Activated naive CD4-positive, alpha-beta T cell treated with anti-CD3 and anti-CD28 coated beads for 36 hours (primary cell): ENCODE results near the gene CRADD. TPM values are rescaled to one million over a fixed set of nuclear protein-coding genes. Genes with fewer than 3 reads are reported as not detected.

ENCODE experiments used
- CTCF ChIA-PET: fragments of 350-600 bp; sonication (Branson Sonifier 250); formaldehyde crosslinking; loops from one replicate; lab custom pipeline; 2021; ENCODE audit warnings: antibody characterized with exemption; lab: Charles Lee
- DNase-seq: peaks from one replicate; pipeline ENCODE4 v3.0.0-alpha.2; 2020
- H3K27ac Mint-ChIP-seq: one replicate; pipeline ENCODE4 v1.8.0; 2021; ENCODE audit warnings: mild to moderate bottlenecking, mixed read lengths
- H3K27me3 Mint-ChIP-seq: one replicate; pipeline ENCODE4 v1.8.0; 2021; ENCODE audit warnings: low read depth, mixed read lengths
- H3K36me3 Mint-ChIP-seq: one replicate; pipeline ENCODE4 v1.8.0; 2021; ENCODE audit warnings: low read depth, mixed read lengths
- H3K4me1 Mint-ChIP-seq: one replicate; pipeline ENCODE4 v1.8.0; 2021; ENCODE audit warnings: low read depth, mixed read lengths
- H3K4me3 Mint-ChIP-seq: one replicate; pipeline ENCODE4 v1.8.0; 2021; ENCODE audit warnings: mild to moderate bottlenecking, moderate library complexity, mixed read lengths
- H3K9me3 Mint-ChIP-seq: one replicate; pipeline ENCODE4 v1.8.0; 2021; ENCODE audit warnings: mixed read lengths
- intact Hi-C: fragments of 100-400 bp; cut with micrococcal nuclease; formaldehyde crosslinking; loops from one replicate; pipeline ENCODE4 v1.15.1; 2023
- total RNA-seq, 2 experiments: library from RNA; stranded (reverse); gene quantifications; one replicate each; pipeline ENCODE4 v1.2.3, GENCODE V29; 2021

Gene CRADD
- total RNA-seq, 2 experiments from 2014 or later = 14.3 to 15.6 TPM

DNA sequence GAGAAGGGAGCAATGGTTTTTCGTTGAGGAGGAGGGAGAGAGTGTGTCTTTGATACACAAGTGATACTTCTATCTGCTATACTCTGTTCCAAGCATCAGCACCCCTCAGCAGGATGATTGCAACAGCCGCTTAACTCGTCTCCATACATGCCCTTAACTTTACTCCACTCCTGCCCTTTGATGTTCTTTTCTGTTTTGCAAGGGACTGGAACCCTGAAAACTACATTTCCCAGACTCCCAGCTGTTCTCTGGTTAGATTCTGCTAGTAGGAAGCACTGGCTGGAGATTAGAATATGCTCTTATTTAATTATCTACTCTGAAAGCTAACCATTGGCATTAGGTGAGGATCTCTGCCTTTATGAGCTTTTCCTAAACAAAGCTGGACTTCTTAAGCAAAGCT, 23.5 kb upstream of the CRADD start:
- H3K27me3 Mint-ChIP-seq = peaks cover 5% of the 10 kb centered on the region
- CTCF ChIA-PET = interaction anchor here (0.6 kb wide), 1 partner anchor 208 kb away, joined by 3 read pairs; no protein-coding TSS in a partner anchor
- intact Hi-C loops = no loop called here
- DNase-seq = no peak
- no peak overlapping the region for H3K4me3 Mint-ChIP-seq
- H3K9me3 Mint-ChIP-seq = no peaks in the 10 kb centered on the region
- H3K4me1 Mint-ChIP-seq = no peaks in the 10 kb centered on the region
- no peak overlapping the region for H3K27ac Mint-ChIP-seq
- H3K36me3 Mint-ChIP-seq = no peaks in the 10 kb centered on the region

DNA sequence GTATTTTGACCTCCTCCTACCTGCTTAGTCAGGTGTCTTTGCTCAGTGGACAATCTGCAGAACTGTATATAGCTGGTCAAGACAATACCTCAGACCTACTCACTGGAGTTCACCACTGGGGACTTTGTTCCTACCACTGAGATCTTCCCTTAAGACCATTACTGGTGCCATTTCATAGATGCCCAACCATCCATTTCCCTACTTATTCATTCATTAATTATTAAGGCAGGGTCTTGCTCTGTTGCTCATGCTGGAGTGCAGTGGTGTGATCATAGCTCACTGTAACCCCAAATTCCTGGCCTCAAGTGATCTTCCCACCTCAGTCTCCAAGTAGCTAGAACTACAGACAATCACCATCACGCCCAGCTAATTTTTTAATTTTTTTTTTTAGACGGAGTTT, 22.8 kb upstream of the CRADD start:
- no peak overlapping the region for H3K27ac Mint-ChIP-seq
- no peaks in the 10 kb centered on the region for H3K36me3 Mint-ChIP-seq
- intact Hi-C loops = no loop called here
- H3K4me3 Mint-ChIP-seq = no peak overlapping the region
- no peak for DNase-seq
- no peaks in the 10 kb centered on the region for H3K4me1 Mint-ChIP-seq
- CTCF ChIA-PET = no interaction called here
- peaks cover 5% of the 10 kb centered on the region for H3K27me3 Mint-ChIP-seq
- no peaks in the 10 kb centered on the region for H3K9me3 Mint-ChIP-seq

DNA sequence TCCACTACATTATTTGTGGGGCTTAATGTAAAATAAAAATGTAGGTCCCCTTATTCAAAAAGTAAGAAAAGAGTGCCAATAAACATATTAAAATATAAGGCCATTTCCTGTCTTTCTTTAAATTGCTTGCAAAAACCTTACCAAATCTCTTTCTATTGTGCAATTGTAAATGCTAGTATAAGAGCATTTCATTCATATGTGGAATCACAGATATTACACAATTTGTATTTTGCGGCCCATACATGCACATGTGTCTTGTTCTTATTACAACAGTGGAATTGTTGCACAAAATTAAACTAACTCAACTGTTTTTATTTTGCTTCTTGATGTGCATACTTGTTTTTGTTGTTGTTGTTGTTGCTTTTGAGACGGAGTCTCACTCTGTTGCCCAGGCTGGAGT, 20.1 kb upstream of the CRADD start:
- no peaks in the 10 kb centered on the region for H3K9me3 Mint-ChIP-seq
- no peak overlapping the region for H3K27ac Mint-ChIP-seq
- intact Hi-C loops = no loop called here
- H3K4me1 Mint-ChIP-seq = no peaks in the 10 kb centered on the region
- DNase-seq = no peak
- CTCF ChIA-PET = no interaction called here
- peaks cover 5% of the 10 kb centered on the region for H3K27me3 Mint-ChIP-seq
- no peaks in the 10 kb centered on the region for H3K36me3 Mint-ChIP-seq
- no peak overlapping the region for H3K4me3 Mint-ChIP-seq

DNA sequence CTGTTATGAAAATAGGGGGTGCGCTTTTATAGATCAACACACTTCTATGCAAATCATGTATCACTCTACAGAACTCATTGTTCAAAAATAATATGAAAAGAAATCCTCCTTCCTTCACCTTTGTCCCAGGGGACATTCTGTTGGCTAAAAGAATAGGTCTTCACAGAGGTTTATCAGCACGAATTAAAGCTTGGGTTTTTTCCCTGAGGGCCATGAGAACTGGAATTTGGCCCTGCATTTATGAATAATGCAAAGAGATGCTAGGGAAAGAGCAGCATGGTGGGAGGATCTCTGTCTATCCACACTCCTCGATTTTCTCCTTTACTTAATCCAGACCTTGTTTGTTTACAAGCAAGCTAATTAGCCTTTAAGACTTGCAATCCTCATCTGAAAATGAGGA, 16.2 kb upstream of the CRADD start:
- Mint-ChIP-seq H3K27me3 (peaks cover 2% of the 10 kb centered on the region), H3K4me1 (no peaks in the 10 kb centered on the region), H3K36me3 (no peaks in the 10 kb centered on the region), H3K9me3 (no peaks in the 10 kb centered on the region), H3K4me3 (no peak overlapping the region), H3K27ac (no peak overlapping the region)
- CTCF ChIA-PET = interaction anchor here (1.2 kb wide), 1 partner anchor 16 kb away, joined by 3 read pairs; no protein-coding TSS in a partner anchor
- DNase-seq = no peak
- intact Hi-C loops = no loop called here

DNA sequence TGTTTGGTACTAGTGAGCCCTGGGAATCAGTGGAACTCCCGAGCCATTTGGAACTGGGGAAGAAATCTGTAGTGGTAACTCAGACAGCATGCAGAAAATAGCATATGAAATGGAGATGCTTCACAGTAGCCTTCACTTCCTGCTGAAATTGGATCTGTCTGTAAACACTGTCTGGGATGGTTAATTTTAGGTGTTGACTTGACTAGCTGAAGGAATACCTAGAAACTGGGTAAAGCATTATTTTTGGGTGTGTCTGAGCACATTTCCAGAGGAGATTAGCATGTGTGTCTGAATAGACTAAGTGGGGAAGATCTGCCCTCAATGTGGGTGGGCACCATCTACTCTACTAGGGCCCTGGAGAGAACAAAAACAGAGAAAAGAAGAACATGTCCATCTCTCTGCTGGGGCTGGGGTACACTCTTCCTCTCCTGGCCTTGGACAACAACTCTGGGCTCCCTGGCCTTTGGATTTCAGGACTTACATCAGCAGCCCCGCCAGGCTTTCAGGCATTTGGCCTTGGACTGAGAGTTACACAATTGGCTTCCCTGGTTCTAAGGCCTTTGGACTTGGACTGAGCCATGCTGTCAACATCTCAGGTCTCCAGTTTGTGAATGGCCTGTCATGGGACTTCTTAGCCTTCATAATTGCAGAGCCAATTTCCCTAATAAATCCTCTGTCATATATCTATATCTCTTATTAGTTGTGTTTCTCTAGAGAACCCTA, 14.0 kb upstream of the CRADD start:
- no peaks in the 10 kb centered on the region for H3K9me3 Mint-ChIP-seq
- CTCF ChIA-PET = no interaction called here
- no peaks in the 10 kb centered on the region for H3K4me1 Mint-ChIP-seq
- H3K36me3 Mint-ChIP-seq = no peaks in the 10 kb centered on the region
- no peak overlapping the region for H3K4me3 Mint-ChIP-seq
- H3K27me3 Mint-ChIP-seq = no peaks in the 10 kb centered on the region
- no peak for DNase-seq
- no peak overlapping the region for H3K27ac Mint-ChIP-seq
- intact Hi-C loops = no loop called here

DNA sequence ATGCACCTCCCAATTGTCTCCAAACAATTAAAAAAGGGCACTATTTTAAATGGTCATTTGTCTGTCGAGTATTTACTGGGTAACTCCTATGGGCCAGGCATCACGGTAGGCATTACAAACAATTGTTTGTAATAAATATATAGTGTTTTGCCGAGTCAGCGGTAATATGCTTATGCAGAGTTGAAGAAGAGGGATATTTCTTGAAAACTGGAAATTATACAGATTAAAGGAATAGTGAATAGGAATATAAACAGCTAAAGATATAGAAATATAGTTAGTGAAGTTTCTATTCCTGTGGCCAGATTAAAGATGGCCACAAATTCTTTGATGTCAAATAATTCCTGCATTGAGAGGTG, 13.5 kb upstream of the CRADD start:
- H3K9me3 Mint-ChIP-seq = peaks cover 5% of the 10 kb centered on the region
- CTCF ChIA-PET = no interaction called here
- H3K27ac Mint-ChIP-seq = no peak overlapping the region
- peaks cover 3% of the 10 kb centered on the region for H3K36me3 Mint-ChIP-seq
- no peak for DNase-seq
- no peaks in the 10 kb centered on the region for H3K27me3 Mint-ChIP-seq
- intact Hi-C loops = no loop called here
- H3K4me1 Mint-ChIP-seq = peaks cover 5% of the 10 kb centered on the region
- no peak overlapping the region for H3K4me3 Mint-ChIP-seq

DNA sequence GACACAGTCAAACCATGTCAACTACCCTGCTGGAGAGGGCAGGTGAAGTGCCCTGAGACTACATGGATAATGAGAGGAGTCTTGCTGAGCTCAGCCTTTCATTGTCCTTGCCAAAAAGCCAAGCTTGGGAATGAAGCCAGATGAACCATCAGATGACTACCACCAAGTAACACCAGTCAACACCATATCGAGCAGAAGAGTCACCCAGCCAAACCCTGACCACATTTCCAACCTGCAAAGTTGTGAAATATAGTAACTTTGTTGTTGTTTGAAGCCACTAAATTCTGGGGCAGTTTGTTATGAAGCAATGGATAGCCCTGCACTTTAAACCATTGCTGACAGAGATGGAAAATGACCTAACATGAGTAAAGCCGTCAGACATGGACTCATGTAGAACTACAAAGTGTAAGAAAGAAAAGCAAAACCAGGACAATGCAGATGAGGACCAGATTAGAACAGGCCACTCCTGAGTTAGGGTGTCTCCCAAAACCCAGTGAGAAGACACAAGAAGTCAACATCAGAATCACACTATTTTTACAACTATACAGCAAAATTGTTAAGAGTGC, 12.5 kb upstream of the CRADD start:
- CTCF ChIA-PET = no interaction called here
- peaks cover 14% of the 10 kb centered on the region for H3K4me1 Mint-ChIP-seq
- no peak for DNase-seq
- intact Hi-C loops = loop anchor here (5.0 kb wide), 1 partner anchor 37 kb away; no protein-coding TSS in a partner anchor
- peaks cover 12% of the 10 kb centered on the region for H3K9me3 Mint-ChIP-seq
- no peak overlapping the region for H3K27ac Mint-ChIP-seq
- no peak overlapping the region for H3K4me3 Mint-ChIP-seq
- peaks cover 9% of the 10 kb centered on the region for H3K36me3 Mint-ChIP-seq
- no peaks in the 10 kb centered on the region for H3K27me3 Mint-ChIP-seq

DNA sequence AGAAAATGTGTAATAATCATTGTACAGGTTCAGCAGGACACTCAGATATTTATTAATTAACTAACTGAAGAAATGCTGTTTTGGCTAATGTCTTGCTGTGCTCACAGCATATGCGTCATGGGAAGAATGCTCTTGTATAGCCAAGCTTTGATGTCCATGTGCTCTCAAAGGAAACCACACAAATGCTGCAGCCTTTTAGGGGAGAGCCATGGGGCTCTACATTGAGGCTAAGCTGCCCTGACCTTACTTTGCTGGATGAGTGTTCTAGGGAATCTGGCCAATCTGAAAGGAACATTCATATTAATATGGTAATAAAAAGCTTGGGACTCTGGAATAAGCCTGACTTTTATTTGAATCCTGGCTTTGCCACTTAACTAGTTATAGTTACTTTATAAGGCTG, 9.5 kb upstream of the CRADD start:
- H3K9me3 Mint-ChIP-seq = peaks cover 18% of the 10 kb centered on the region
- peaks cover 9% of the 10 kb centered on the region for H3K36me3 Mint-ChIP-seq
- H3K27me3 Mint-ChIP-seq = no peaks in the 10 kb centered on the region
- H3K4me1 Mint-ChIP-seq = peaks cover 21% of the 10 kb centered on the region
- intact Hi-C loops = loop anchor here (2.0 to 5.0 kb wide), 2 partner anchors 40 to 117 kb away; no protein-coding TSS in a partner anchor
- no peak overlapping the region for H3K4me3 Mint-ChIP-seq
- DNase-seq = no peak
- no peak overlapping the region for H3K27ac Mint-ChIP-seq
- CTCF ChIA-PET = no interaction called here

DNA sequence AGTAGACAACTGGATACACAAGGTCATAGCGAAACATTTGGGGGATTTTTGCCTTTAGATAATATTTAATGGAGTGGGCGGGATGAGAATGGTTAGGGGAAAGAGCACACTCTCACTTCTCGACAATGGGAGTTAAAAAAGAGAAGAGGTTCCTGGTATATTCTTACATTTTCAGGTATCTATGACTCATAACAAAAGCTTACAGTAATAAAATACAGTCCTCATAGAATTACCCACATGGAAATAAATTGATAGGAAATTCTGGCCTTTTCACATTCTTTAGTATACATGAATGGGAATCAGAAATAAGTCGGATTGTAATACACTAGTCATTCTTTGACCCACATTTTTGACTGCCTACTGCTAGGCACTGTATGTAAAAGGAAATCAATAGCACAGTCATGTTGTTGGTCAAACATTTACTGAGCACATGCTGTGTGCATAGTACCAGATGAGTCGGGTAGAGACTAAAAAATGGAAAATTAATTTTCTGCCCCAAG, 8.2 kb upstream of the CRADD start:
- peaks cover 18% of the 10 kb centered on the region for H3K9me3 Mint-ChIP-seq
- CTCF ChIA-PET = no interaction called here
- peaks cover 9% of the 10 kb centered on the region for H3K36me3 Mint-ChIP-seq
- DNase-seq = no peak
- H3K27me3 Mint-ChIP-seq = peaks cover 5% of the 10 kb centered on the region
- peak overlapping the region; percentile 82 for H3K27ac Mint-ChIP-seq
- no peak overlapping the region for H3K4me3 Mint-ChIP-seq
- peaks cover 28% of the 10 kb centered on the region for H3K4me1 Mint-ChIP-seq
- intact Hi-C loops = loop anchor here (2.0 to 5.0 kb wide), 2 partner anchors 42 to 116 kb away; no protein-coding TSS in a partner anchor

DNA sequence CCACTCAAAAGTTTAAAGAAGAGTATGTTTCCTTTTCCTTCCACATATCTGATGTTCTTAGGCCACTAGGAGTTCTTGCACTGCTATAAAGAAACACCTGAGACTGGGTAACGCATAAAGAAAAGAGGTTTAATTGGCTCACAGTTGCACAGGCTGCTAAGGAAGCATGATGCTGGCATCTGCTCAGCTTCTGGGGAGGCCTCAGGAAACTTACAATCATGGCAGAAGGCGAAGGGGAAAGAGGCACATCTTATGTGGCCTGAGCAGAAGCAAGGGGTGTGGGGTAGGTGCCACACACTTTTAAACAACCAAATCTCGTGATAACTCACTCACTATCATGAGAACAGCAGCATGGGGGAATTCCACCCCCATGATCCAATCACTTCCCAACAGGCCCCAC, 7.7 kb upstream of the CRADD start:
- Mint-ChIP-seq H3K4me3 (no peak overlapping the region), H3K27ac (peak overlapping the region; percentile 82), H3K9me3 (peaks cover 18% of the 10 kb centered on the region), H3K27me3 (peaks cover 7% of the 10 kb centered on the region), H3K36me3 (peaks cover 9% of the 10 kb centered on the region), H3K4me1 (peaks cover 29% of the 10 kb centered on the region)
- CTCF ChIA-PET = no interaction called here
- intact Hi-C loops = loop anchor here (2.0 to 5.0 kb wide), 2 partner anchors 42 to 115 kb away; no protein-coding TSS in a partner anchor
- no peak for DNase-seq

DNA sequence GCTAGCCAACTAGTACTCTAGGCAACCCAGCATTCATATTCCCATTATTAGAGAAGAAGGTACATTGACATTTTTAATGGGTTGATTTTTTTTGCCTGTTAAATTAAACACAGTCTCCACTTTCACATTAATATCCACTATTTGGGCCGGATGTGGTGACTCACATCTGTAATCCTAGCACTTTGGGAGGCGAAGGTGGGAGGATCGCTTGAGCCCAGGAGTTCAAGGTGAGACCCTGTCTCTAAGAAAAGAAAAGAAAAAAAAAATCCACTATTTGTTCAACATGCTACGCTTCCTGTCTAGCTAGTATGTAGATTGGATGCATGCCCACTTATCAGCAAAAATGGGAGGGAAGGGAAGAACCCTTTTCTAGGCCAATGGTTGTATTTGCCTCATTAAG, 7.1 kb upstream of the CRADD start:
- Mint-ChIP-seq H3K27me3 (peaks cover 7% of the 10 kb centered on the region), H3K4me1 (peaks cover 29% of the 10 kb centered on the region), H3K27ac (peak overlapping the region; percentile 82), H3K4me3 (no peak overlapping the region), H3K36me3 (peaks cover 9% of the 10 kb centered on the region), H3K9me3 (peaks cover 18% of the 10 kb centered on the region)
- DNase-seq = no peak
- CTCF ChIA-PET = interaction anchor here (0.6 kb wide), 1 partner anchor 70 kb away, joined by 3 read pairs; no protein-coding TSS in a partner anchor
- intact Hi-C loops = loop anchor here (10.0 kb wide), 2 partner anchors 575 to 595 kb away; no protein-coding TSS in a partner anchor

DNA sequence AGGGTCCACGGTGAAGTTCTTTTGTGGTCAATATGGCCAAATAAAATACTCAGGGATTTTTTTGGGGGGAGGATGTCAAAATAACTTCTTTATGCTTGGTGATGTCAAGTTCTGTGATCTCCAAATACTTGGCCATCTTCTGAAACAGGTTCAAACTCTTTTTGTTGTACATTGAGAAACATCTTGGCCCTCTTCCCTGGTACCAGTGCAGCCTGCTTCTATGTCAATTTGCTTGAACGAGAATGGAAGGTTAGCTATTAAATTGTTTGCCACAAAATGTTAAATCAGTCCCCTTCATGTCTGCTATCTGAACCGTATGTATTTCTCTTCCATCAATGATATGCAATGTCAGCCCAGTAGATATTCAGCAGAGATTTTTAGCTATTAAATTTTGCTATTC, 6.1 kb upstream of the CRADD start:
- no peak for DNase-seq
- CTCF ChIA-PET = no interaction called here
- no peak overlapping the region for H3K4me3 Mint-ChIP-seq
- H3K36me3 Mint-ChIP-seq = peaks cover 9% of the 10 kb centered on the region
- H3K27ac Mint-ChIP-seq = no peak overlapping the region
- H3K27me3 Mint-ChIP-seq = peaks cover 9% of the 10 kb centered on the region
- H3K4me1 Mint-ChIP-seq = peaks cover 29% of the 10 kb centered on the region
- intact Hi-C loops = loop anchor here (10.0 kb wide), 2 partner anchors 576 to 594 kb away; no protein-coding TSS in a partner anchor
- peaks cover 18% of the 10 kb centered on the region for H3K9me3 Mint-ChIP-seq
